ENCODE results near the gene PMM1. TPM values are rescaled to one million over a fixed set of nuclear protein-coding genes. Genes with fewer than 3 reads are reported as not detected.
"Not testable (repeated sequence)": the region's sequence is repeated elsewhere in the genome, so short reads cannot be mapped to it uniquely, and the experiment has no call there.

The PMM1 gene
- total RNA-seq, 2 experiments from 2014 or later = 44.4 to 46.2 TPM

DNA sequence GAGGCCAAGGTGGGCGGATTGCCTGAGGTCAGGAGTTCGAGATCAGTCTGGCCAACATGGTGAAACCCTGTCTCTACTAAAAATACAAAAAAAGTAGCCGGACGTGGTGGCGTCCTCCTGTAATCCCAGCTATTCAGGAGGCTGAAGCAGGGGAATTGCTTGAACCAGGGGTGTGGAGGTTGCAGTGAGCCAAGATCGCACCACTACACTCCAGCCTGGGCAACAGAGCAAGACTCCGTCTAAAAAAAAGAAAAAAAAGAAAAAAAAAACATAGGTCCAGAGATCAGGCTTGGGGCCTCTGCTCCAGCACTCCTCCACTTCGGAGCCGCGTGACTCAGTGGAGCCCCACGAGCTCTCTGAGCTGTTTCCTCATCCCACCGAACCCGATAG is 31.4 kb downstream of the PMM1 start:
- ChIA-PET CTCF (interaction anchor here (1.0 to 2.4 kb wide), 2 partner anchors 14 to 154 kb away, joined by 3 to 5 read pairs; partner anchors contain the start of gene POLR3H), POLR2A (interaction anchor here (1.1 to 1.3 kb wide), 2 partner anchors 15 to 63 kb away, joined by 3 to 5 read pairs; partner anchors contain the start of genes DESI1 and XRCC6)
- not testable (repeated sequence) for DNase-seq; H3K36me3 Mint-ChIP-seq (ENCODE audit: low read depth); H3K4me3 Mint-ChIP-seq; H3K27ac Mint-ChIP-seq; H3K4me1 Mint-ChIP-seq; H3K9me3 Mint-ChIP-seq
- peaks cover 43% of the 10 kb centered on the region for H3K27me3 Mint-ChIP-seq

DNA sequence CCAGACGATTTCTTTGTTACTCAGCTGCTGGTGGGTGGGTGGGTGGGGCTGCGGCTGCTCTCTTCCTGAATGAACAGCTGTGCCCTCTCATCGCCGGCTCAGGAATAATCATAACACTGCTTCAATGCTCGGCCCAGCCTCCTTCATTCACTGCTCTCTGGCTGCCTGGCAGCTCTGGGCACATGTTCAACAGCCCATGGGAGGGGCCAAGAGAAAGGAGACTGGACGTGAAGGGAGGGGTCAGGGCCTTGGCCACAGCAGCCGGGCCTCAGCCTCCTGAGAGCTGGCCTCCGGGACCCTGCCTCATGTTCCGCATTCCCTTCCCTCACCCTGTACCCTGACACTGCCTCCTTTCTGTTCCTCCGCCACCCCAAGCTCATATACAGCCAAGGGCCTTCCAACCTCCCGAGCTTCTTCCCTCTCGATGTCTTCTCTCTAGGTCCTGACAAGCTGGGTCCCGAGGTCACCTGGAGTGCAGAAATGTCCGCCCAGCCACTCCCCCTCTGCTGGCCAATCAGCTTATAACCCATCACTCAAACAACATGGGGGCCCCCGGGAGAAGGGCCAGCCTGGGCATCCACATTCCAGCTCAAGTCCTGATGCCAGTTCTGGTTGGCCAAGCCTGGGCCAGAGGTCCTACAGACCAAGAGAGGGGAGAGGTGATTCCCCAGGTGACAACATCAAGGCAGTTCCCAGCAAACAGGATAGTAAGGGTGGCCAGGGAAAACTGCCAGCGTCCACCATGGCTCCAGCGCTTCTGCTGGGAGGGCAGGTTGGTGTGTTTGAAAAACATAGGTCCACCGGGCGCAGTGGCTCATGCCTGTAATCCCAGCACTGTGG is 32.0 kb downstream of the PMM1 start:
- CTCF ChIA-PET = interaction anchor here (1.0 to 2.4 kb wide), 2 partner anchors 14 to 154 kb away, joined by 3 to 5 read pairs; partner anchors contain the start of gene POLR3H
- no peak overlapping the region for H3K4me3 Mint-ChIP-seq
- H3K4me1 Mint-ChIP-seq = peaks cover 5% of the 10 kb centered on the region
- H3K9me3 Mint-ChIP-seq = no peaks in the 10 kb centered on the region
- H3K27ac Mint-ChIP-seq = no peak overlapping the region
- peaks cover 42% of the 10 kb centered on the region for H3K27me3 Mint-ChIP-seq
- no peak for DNase-seq
- H3K36me3 Mint-ChIP-seq (ENCODE audit: low read depth) = no peaks in the 10 kb centered on the region
- POLR2A ChIA-PET = interaction anchor here (1.1 to 1.3 kb wide), 2 partner anchors 14 to 63 kb away, joined by 3 to 5 read pairs; partner anchors contain the start of genes DESI1 and XRCC6

DNA sequence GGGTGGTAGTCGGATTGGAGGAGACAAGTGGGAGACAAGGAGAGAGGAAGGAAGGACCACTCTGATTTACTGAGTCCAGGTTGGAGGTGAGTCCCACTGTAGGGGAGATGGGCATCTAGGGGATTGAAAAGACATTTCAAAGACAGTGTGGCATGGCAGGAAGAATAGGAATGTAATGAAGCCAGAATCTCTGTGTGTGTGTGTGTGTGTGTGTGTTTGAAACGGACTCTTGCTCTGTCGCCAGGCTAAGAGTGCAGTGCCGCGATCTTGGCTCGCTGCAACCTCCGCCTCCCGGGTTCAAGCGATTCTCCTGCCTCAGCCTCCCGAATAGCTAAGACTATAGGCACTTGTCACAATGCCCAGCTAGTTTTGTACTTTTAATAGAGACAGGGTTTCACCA is 33.1 kb downstream of the PMM1 start:
- H3K27me3 Mint-ChIP-seq = peaks cover 41% of the 10 kb centered on the region
- no peaks in the 10 kb centered on the region for H3K36me3 Mint-ChIP-seq (ENCODE audit: low read depth)
- DNase-seq = no peak
- peaks cover 5% of the 10 kb centered on the region for H3K4me1 Mint-ChIP-seq
- no peak overlapping the region for H3K27ac Mint-ChIP-seq
- H3K4me3 Mint-ChIP-seq = no peak overlapping the region
- ChIA-PET CTCF (interaction anchor here (0.7 to 2.4 kb wide), 2 partner anchors 13 to 62 kb away, joined by 3 to 5 read pairs; partner anchors contain the start of gene POLR3H), POLR2A (no interaction called here)
- no peaks in the 10 kb centered on the region for H3K9me3 Mint-ChIP-seq

DNA sequence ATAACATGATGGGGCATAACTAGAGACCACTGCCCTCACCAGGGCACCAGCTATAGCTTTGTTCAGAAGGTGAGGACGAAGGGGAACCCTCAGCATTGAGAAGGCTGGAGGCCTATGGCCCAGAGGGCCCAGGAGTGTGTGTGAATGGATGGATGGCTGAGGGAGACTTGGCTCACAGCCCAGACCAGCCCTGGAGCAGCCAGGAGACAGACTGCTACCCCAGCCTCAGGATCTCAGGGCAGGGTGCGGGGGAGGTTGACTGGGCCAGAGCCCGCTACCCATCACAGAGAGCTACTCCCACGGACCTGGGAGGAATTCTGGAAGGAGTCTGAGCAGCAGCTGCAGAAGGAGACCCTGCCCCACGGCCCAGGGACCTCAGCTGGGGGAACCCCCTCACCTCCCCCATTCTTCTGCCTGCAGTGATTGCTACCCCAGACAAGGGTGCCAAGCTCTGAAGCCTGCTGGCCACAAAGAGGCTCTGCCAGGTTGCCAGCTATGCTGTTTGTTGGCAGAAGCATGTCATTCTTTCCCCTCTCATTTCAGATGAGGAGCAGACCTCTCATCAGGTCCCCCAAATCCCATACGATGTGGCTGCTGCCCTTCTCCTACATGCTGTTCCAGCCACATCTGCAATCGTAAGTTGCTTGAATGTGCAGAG is 34.2 kb downstream of the PMM1 start:
- no peak for DNase-seq
- H3K4me3 Mint-ChIP-seq = no peak overlapping the region
- H3K36me3 Mint-ChIP-seq (ENCODE audit: low read depth) = no peaks in the 10 kb centered on the region
- no peaks in the 10 kb centered on the region for H3K9me3 Mint-ChIP-seq
- POLR2A ChIA-PET = no interaction called here
- peaks cover 32% of the 10 kb centered on the region for H3K27me3 Mint-ChIP-seq
- no peak overlapping the region for H3K27ac Mint-ChIP-seq
- peaks cover 5% of the 10 kb centered on the region for H3K4me1 Mint-ChIP-seq
- CTCF ChIA-PET = interaction anchor here (2.4 kb wide), 1 partner anchor 12 kb away, joined by 5 read pairs; the partner anchor contains the start of gene POLR3H

DNA sequence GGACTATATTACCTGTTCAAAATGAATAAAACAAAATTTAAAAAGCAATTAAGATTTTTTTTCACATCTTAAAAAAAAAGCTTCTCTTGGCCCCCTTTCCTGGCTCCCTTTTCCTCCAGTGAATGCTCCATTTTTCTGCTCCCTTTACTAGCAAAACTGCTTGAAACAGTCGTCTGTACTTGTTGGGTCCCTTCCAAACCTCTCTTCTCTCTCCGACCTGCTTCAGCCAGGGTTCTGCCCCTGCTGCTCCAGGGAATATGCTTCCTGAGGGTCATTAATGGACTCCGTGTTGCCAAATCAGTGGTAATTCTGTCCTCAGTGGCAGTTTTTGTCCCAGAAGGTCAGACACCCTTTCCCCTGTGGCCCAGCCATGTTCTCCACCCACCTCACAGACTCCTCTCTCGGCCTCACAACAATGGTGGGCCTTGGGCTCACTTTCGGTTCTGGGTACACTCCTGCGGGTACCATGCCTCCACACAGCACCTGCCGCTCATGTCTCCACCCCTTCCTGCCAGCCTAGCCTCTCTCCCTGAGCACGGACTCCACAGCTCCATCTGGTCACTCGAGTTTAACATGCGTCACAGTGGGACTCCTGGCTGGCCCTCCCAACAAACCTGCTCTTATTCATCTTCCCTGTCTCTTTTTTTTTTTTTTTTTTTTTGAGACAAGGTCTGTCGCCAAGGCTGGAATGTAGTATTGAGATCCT is 37.6 kb downstream of the PMM1 start:
- H3K27ac Mint-ChIP-seq = no peak overlapping the region
- no peaks in the 10 kb centered on the region for H3K36me3 Mint-ChIP-seq (ENCODE audit: low read depth)
- no peak for DNase-seq
- H3K4me1 Mint-ChIP-seq = peaks cover 2% of the 10 kb centered on the region
- no peaks in the 10 kb centered on the region for H3K9me3 Mint-ChIP-seq
- H3K4me3 Mint-ChIP-seq = no peak overlapping the region
- H3K27me3 Mint-ChIP-seq = peaks cover 22% of the 10 kb centered on the region
- CTCF ChIA-PET = interaction anchor here (1.5 kb wide), 1 partner anchor 25 kb away, joined by 4 read pairs; no protein-coding TSS in a partner anchor
- POLR2A ChIA-PET = no interaction called here

DNA sequence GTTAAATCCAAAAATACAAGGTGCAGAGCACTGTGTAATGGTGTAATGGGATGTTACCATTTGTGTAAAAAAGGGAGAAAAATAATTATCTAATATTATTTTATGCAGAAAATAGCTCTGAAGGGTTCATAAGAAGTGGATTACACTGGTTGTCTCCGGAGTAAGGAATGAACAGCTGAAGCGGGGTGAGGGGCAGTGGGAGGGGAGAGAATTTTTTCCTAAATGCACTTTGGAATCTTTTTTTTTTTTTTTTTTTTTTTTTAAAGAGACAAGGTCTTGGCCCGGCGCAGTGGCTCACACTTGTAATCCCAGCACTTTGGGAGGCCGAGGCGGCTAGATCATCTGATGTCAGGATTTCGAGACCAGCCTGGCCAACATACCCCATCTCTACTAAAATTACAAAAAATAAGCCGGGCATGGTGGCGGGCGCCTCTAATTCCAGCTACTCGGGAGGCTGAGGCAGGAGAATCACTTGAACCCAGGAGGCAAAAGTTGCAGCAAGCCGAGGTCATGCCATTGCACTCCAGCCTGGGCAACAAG is 38.6 kb downstream of the PMM1 start:
- Mint-ChIP-seq H3K27me3 (peaks cover 15% of the 10 kb centered on the region), H3K36me3 (ENCODE audit: low read depth) (no peaks in the 10 kb centered on the region), H3K4me1 (no peaks in the 10 kb centered on the region), H3K27ac (no peak overlapping the region), H3K9me3 (no peaks in the 10 kb centered on the region), H3K4me3 (no peak overlapping the region)
- CTCF ChIA-PET = no interaction called here
- no peak for DNase-seq
- POLR2A ChIA-PET = no interaction called here

DNA sequence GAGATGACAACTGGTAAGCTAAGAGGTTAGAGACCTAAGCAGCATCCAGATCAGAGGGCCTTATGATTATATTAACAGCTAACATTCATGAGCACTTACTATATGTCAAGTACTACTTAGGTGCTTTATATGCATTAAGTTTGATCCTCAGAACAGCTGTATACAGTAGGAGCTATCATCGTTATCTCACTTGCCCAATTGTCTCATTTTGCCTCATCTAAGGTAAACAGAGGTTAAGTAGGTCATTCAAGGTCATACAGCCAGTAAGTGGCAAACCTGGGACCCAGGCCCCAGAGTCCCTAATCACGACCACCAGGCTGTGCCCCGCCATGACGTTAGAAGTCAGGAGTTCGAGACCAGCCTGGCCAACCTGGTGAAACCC is 40.8 kb downstream of the PMM1 start:
- ChIA-PET POLR2A (interaction anchor here (1.5 kb wide), 1 partner anchor 72 kb away, joined by 7 read pairs; the partner anchor contains the start of genes DESI1 and XRCC6), CTCF (interaction anchor here (0.8 to 1.0 kb wide), 2 partner anchors 22 to 118 kb away, joined by 3 to 4 read pairs; no protein-coding TSS in a partner anchor)
- Mint-ChIP-seq H3K4me1 (peaks cover 15% of the 10 kb centered on the region), H3K27ac (no peak overlapping the region), H3K4me3 (no peak overlapping the region), H3K9me3 (no peaks in the 10 kb centered on the region), H3K27me3 (peaks cover 15% of the 10 kb centered on the region), H3K36me3 (ENCODE audit: low read depth) (peaks cover 2% of the 10 kb centered on the region)
- no peak for DNase-seq

DNA sequence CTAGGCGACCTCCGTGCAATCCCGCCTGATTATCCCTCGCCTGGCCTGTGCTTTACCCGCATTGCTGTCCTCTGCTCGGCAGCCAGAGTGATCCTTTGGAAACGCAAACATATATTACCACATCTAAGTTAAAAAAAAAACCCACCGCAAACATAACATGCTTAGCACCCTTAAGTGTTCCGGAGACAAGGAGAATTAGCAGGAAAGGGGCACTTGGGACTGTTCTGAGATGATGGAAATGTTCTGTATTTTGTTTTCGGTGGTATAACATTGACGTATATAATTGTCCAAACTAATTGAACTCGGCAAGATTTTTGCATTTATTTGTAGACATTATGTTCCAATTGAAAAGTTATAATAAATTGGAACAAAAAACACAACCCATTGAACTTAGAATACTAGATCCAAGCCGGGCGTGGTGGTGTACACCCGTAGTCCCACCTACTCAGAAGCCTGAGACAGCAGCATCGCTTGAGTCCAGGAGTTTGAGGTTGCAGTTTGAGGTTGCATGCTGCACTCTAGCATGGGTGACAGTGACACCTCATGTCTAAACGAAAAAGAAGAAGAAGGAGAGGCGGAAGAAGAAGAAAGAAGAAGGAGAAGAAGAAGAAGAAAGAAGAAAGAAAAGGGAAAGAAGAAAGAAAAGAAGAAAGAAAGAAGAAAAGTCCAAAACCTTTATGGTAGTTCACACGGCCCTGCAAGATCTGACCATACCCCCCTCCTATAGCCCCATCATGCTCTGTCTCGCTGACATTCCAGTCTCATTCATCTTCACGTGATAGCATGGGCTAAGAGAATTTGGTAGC is 44.8 kb downstream of the PMM1 start:
- Mint-ChIP-seq H3K27me3 (no peaks in the 10 kb centered on the region), H3K36me3 (ENCODE audit: low read depth) (peaks cover 2% of the 10 kb centered on the region), H3K9me3 (no peaks in the 10 kb centered on the region), H3K27ac (peak overlapping the region; percentile 88), H3K4me3 (peak overlapping the region; percentile 98), H3K4me1 (peaks cover 44% of the 10 kb centered on the region)
- ChIA-PET POLR2A (no interaction called here), CTCF (interaction anchor here (1.0 kb wide), 2 partner anchors 9 to 18 kb away, joined by 3 read pairs; no protein-coding TSS in a partner anchor)
- no peak for DNase-seq

DNA sequence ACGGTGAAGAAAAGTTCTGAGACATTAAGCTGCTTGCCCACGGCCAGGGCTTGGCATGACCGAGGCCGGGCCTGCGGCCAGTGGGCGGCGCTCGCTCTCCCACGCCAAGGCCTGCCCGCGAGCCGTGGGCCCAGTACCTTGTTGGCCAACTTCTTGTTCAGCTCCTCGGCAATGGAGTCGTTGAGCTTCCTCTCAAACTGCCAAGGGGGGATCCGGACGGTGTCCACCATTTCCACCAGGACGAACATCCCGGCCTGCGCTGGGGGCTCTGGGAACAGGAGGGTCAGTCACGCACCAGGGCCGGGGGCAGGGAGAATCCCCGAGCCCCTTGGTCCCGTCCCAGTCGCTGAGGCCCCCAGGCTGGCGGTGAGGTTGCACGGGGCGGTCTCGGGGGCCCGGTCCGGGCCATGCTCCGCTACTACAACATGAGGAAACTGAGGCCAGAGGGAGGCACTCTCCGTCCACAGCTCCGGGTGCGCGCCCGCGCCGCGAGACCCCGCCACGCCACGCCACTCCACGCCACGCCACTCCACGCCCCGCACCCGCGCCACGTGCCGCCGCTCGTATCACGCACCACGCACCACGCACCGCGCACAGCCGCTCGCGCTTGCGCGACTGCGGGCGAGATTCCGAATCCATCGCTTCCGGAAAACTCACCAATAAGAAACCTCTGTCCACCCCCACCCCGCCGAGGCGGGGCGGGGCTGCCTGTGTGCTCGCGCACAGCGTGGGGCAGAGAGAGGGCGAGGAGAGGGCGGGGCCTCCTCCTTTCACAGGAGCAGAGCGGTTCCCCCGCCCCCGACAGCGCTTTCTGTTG is 45.6 kb downstream of the PMM1 start, which contains the start of gene POLR3H:
TSS of gene POLR3H (minus strand) at position 617 of the 817 bp plus-strand sequence. CDS start at position 248, 369 bp downstream.
- Mint-ChIP-seq H3K9me3 (no peaks in the 10 kb centered on the region), H3K4me3 (peak within 1 kb of the TSS; percentile 98), H3K27ac (peak within 1 kb of the TSS; percentile 88), H3K27me3 (no peaks in the 10 kb centered on the region), H3K36me3 (ENCODE audit: low read depth) (peaks cover 7% of the 10 kb centered on the region), H3K4me1 (peaks cover 45% of the 10 kb centered on the region)
- ChIA-PET CTCF (interaction anchor here (0.7 to 2.1 kb wide), 11 partner anchors 9 to 140 kb away, joined by 3 to 6 read pairs (median 4); partner anchors contain the start of genes ACO2, DESI1, PHF5A and PMM1), POLR2A (interaction anchor here (0.6 to 1.4 kb wide), 12 partner anchors 11 to 237 kb away, joined by 3 to 14 read pairs (median 4); partner anchors contain the start of genes DESI1, PHF5A, PMM1 and TOB2)
- DNase-seq = peak; percentile 97

DNA sequence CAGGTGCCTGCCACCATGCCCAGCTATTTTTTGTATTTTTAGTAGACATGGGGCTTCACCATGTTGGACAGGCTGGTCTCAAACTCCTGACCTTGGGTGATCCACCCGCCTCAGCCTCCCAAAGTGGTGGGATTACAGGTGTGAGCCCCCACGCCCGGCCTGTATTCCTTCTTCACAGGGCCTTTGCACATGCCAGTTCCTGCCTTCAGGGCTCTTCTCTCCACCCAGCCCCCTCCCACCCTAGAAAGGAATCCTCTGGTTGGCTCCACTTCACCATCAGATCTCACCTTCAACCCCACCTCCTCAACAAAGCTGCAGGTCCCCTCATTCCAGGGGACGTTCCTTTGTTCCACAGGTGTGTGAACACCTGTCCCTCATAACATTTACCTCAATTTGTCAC is 47.4 kb downstream of the PMM1 start:
- Mint-ChIP-seq H3K27me3 (no peaks in the 10 kb centered on the region), H3K36me3 (ENCODE audit: low read depth) (peaks cover 7% of the 10 kb centered on the region), H3K4me1 (peaks cover 45% of the 10 kb centered on the region), H3K4me3 (peak overlapping the region; percentile 98), H3K9me3 (no peaks in the 10 kb centered on the region), H3K27ac (peak overlapping the region; percentile 60)
- DNase-seq = no peak
- CTCF ChIA-PET = interaction anchor here (1.2 to 2.1 kb wide), 3 partner anchors 9 to 138 kb away, joined by 3 to 5 read pairs (median 5); no protein-coding TSS in a partner anchor
- POLR2A ChIA-PET = interaction anchor here (1.0 kb wide), 1 partner anchor 79 kb away, joined by 3 read pairs; the partner anchor contains the start of genes DESI1 and XRCC6

DNA sequence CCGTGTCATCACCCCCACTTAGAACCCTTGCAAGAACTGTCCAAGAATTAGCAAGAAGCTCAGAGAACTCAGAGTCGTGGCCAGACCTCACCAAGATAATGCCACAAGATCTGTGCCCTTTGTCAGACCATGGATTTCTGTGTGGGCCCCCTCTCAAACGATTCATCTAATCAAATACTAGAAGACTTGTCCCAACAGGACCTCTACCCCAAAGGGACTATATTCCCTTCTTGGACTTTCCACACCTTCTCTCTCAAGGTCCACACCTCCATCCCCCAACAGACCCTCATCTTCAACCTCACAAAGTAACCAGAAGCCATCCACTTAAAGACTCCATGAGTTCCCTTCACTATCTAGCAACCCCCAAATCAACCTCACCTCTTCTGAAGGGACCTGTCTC is 48.2 kb downstream of the PMM1 start:
- Mint-ChIP-seq H3K27me3 (no peaks in the 10 kb centered on the region), H3K27ac (peak overlapping the region; percentile 50), H3K4me1 (peaks cover 45% of the 10 kb centered on the region), H3K9me3 (no peaks in the 10 kb centered on the region), H3K36me3 (ENCODE audit: low read depth) (peaks cover 7% of the 10 kb centered on the region), H3K4me3 (peak overlapping the region; percentile 2)
- ChIA-PET CTCF (interaction anchor here (1.2 to 1.4 kb wide), 2 partner anchors 9 to 13 kb away, joined by 3 to 5 read pairs; no protein-coding TSS in a partner anchor), POLR2A (interaction anchor here (1.0 to 1.1 kb wide), 2 partner anchors 14 to 79 kb away, joined by 3 read pairs; partner anchors contain the start of genes DESI1 and XRCC6)
- DNase-seq = no peak

Measured in activated CD4-positive, alpha-beta memory T cell treated with anti-CD3 and anti-CD28 coated beads, Interleukin-2, amount 10 ng/mL, durations not matched to agents 7 days and 5 days (primary cell).